Purkinje cell (primary cell): ENCODE results near the gene OR1N1. TPM values are rescaled to one million over a fixed set of nuclear protein-coding genes. Genes with fewer than 3 reads are reported as not detected.

Experiments
- polyA plus RNA-seq: library from polyadenylated mRNA; unstranded; fragments of >200 nt; fragmentation: Nextera tagmentation; gene quantifications from 2 replicates; pipeline ENCODE4 v1.2.1, GENCODE V29; 2014

Gene OR1N1
- polyA plus RNA-seq: not detected in 2 replicates

DNA sequence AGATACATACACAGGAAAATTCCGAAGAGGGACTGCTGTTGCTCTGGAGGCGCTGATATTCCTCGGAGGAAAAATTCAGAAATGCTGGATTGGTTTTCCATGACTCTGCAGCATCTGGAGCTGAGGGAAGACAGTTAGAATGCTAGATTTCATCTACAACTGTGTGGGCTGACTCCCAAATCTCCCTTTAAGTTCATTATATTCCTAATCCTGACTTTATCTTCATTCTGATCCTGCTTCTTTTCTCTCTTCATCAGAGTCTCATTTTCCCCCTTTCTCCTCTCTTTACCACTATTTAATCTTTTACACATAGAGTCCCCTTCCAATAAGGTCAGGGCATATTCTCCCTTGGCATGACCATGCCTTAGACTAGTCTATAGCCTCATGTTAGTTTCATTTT, at the start of gene OR1N1:
TSS of gene OR1N1 (minus strand) at position 101 of the 400 bp plus-strand sequence. CDS start at position 101, 0 bp downstream.

DNA sequence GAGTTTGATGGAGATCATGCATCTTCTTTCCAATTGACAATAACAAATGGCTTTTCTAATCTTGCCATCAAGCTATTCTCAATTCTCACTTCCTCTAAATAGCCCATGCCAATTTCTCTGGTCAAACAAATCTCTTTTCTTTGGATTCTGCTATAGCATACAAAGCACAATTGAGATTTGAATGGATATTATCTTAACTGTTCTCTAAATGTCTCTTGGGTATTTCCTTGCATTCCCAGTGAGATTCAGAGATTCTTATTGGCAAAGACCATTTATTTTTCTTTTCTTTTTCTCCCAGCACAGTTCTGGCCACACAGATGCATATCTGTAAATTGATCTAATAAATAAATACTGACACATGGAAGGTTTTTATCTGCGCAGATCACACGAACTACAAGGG, 25.7 kb upstream of the OR1N1 start, which contains the start of gene OR1N2:
TSS of gene OR1N2 (plus strand) at position 301 of the 400 bp plus-strand sequence. CDS start 100 bp downstream, outside the sequence.

GRCh38 chr9:122518841-122519240, 8.3 kb downstream of the OR1N1 start, which contains the start of gene OR1J4:
TSS of gene OR1J4 (plus strand) at chr9:122519141. CDS start at chr9:122519141, 0 bp downstream.

GRCh38 chr9:122510502-122510901, 16.6 kb downstream of the OR1N1 start, which contains the start of gene OR1J2:
TSS of gene OR1J2 (plus strand) at chr9:122510802. CDS start at chr9:122510802, 0 bp downstream.

GRCh38 chr9:122477826-122478225, 49.3 kb downstream of the OR1N1 start, which contains the start of gene OR1J1:
TSS of gene OR1J1 (minus strand) at chr9:122477926. CDS start at chr9:122477926, 0 bp downstream.

Other genes with a start within 250 kb of the OR1N1 start
- not detected in 2 replicates for gene PTGS1, start 156.3 kb downstream of the OR1N1 start, polyA plus RNA-seq
- gene OR1J1, start 49.4 kb downstream of the OR1N1 start, polyA plus RNA-seq: not detected in 2 replicates
- gene OR1J2, start 16.5 kb downstream of the OR1N1 start, polyA plus RNA-seq: not detected in 2 replicates
- not detected in 2 replicates for gene OR1J4, start 8.2 kb downstream of the OR1N1 start, polyA plus RNA-seq
- gene OR1N2, start 25.8 kb upstream of the OR1N1 start, polyA plus RNA-seq: not detected in 2 replicates
- gene OR1L8, start 56.1 kb upstream of the OR1N1 start, polyA plus RNA-seq: not detected in 2 replicates
- gene OR1Q1, start 87.4 kb upstream of the OR1N1 start, polyA plus RNA-seq: not detected in 2 replicates
- gene OR1B1, start 130.3 kb upstream of the OR1N1 start, polyA plus RNA-seq: not detected in 2 replicates
- not detected in 2 replicates for gene OR1L1, start 134.4 kb upstream of the OR1N1 start, polyA plus RNA-seq
- not detected in 2 replicates for gene OR1L3, start 147.8 kb upstream of the OR1N1 start, polyA plus RNA-seq
- not detected in 2 replicates for gene OR1L4, start 196.7 kb upstream of the OR1N1 start, polyA plus RNA-seq
- gene OR1L6, start 215.0 kb upstream of the OR1N1 start, polyA plus RNA-seq: not detected in 2 replicates